Measurements from ENCODE around the gene CASP5. TPM values are rescaled to one million over a fixed set of nuclear protein-coding genes. Genes with fewer than 3 reads are reported as not detected.

CASP5 gene
- total RNA-seq, 1 experiment from 2014 or later: not detected

DNA sequence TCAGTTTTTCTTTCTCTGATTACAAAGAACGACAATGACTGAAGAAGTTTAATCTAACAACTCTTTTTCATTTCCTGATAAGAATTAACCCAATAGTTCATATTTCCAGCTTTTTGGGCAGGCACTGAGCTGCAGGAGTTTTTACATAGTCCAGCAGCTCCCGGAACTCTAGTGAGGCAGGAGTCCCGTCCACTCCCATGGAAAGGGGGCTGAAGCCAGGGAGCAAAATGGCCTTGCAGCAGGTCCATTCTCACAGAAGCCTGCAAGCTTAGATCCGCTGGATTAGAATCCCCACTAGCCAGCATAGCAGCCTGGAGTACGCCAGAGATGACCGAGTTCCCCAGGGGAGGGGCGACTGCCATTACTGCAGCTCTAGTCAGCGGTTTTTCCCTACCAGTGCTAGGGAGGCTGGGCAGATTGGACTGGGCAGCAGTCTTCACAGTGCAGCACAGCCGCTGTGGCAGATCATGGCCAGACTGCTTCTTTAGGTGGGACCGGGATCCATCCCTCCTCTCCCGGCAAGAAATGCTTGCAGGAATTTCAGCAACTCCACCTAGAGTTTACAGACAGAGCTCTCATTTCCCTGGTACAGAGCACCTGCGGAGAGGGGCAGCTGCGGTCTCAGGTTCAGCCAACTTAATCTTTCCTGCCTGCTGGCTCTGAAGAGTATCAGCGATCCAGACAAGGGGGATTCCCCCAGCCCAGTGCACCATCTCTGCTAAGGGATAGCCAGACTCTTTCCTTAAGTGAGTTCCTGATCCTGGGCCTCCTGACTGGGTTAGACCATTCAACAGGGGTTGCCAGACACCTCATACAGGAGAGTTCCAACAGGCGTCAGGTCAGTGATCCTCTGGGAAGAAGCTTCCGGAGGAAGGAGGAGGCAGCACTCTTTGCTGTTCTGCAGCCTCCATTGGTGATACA lies 53.9 kb downstream of the CASP5 start:
- CTCF ChIA-PET: interaction anchor here (0.6 to 0.7 kb wide), 2 partner anchors 21 to 805 kb away, joined by 3 read pairs; partner anchors contain the start of gene PDGFD
- H3K9me3 ChIP-seq (ENCODE audit: insufficient read depth, low read depth): peaks cover 18% of the 10 kb centered on the region; the same call in 1 of the 2 replicates
- no peaks in the 10 kb centered on the region for H4K20me1 ChIP-seq (ENCODE audit: insufficient read depth)
- peak overlapping the region; percentile 83 for H2AFZ ChIP-seq
- peaks cover 30% of the 10 kb centered on the region for H3K4me1 ChIP-seq (replicated peaks; ENCODE audit: insufficient read depth)
- H3K4me2 ChIP-seq: peak overlapping the region; percentile 84
- H3K4me3 ChIP-seq: peak overlapping the region; percentile 65
- peak overlapping the region; percentile 93 for H3K27ac ChIP-seq
- intact Hi-C loops (cut with micrococcal nuclease; ENCODE audit: unreplicated experiment): loop anchor here (1.0 to 10.0 kb wide), 4 partner anchors 78 to 1444 kb away; no protein-coding TSS in a partner anchor
- BruUV-seq (replicated peaks): TSS peak; percentile 73
- H3K36me3 ChIP-seq (ENCODE audit: low read depth): peaks cover 20% of the 10 kb centered on the region
- peaks cover 31% of the 10 kb centered on the region for H3K79me2 ChIP-seq (ENCODE audit: low read depth)
- POLR2A ChIA-PET (ENCODE audit: unreplicated experiment): interaction anchor here (0.7 kb wide), 1 partner anchor 8 kb away, joined by 9 read pairs; no protein-coding TSS in a partner anchor
- H3F3A ChIP-seq (ENCODE audit: insufficient read depth, low read depth): peaks cover 19% of the 10 kb centered on the region
- no peaks in the 10 kb centered on the region for H3K9me2 ChIP-seq (ENCODE audit: insufficient read depth)
- DNase-seq: no peak
- no peaks in the 10 kb centered on the region for H3K27me3 ChIP-seq (ENCODE audit: insufficient read depth, low read depth)
- no peak for TF ChIP-seq EZH2 (IDR thresholded peaks at IDR 0.05; ENCODE audit: low read depth)
- TF ChIP-seq, protein P1, sequence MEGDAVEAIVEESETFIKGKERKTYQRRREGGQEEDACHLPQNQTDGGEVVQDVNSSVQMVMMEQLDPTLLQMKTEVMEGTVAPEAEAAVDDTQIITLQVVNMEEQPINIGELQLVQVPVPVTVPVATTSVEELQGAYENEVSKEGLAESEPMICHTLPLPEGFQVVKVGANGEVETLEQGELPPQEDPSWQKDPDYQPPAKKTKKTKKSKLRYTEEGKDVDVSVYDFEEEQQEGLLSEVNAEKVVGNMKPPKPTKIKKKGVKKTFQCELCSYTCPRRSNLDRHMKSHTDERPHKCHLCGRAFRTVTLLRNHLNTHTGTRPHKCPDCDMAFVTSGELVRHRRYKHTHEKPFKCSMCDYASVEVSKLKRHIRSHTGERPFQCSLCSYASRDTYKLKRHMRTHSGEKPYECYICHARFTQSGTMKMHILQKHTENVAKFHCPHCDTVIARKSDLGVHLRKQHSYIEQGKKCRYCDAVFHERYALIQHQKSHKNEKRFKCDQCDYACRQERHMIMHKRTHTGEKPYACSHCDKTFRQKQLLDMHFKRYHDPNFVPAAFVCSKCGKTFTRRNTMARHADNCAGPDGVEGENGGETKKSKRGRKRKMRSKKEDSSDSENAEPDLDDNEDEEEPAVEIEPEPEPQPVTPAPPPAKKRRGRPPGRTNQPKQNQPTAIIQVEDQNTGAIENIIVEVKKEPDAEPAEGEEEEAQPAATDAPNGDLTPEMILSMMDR (conservative IDR thresholded peaks at IDR 0.05): no peak

DNA sequence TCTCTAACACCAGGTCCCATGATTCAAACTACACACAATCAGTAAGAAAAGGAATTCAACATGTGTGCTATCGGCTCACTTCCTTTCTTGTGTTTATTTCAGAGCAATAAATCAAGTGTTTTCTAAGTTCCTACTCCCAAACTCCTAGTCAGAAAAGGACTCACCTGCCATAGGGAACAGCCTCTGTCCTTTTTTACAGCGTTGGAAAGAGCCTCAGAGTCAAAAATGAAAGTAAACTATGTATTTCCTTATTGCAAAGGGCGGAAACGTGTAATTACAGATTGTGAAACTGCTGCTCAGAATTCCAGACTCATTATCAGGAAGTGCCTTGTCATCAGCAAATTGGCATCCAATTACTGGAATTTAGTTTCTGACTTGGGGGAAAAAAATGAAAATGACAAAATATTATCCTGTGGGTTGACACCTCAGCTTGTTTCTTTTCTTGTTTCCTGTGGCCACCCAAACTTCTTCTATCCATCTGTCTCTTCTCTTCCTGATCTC lies 54.6 kb downstream of the CASP5 start, which contains the start of gene CASP4:
Gene CASP4 (minus strand): TSS at position 220 of the 501 bp plus-strand sequence. CDS start 49 bp downstream, at position 171.
- DNase-seq: peak; percentile 20 to 96
- intact Hi-C loops (cut with micrococcal nuclease; ENCODE audit: unreplicated experiment): loop anchor here (1.0 to 10.0 kb wide), 4 partner anchors 79 to 1444 kb away; no protein-coding TSS in a partner anchor
- H3K9me3 ChIP-seq (ENCODE audit: insufficient read depth, low read depth): peaks cover 18% of the 10 kb centered on the region; the same call in 1 of the 2 replicates
- H3K27ac ChIP-seq: peak within 1 kb of the TSS; percentile 93
- peak within 1 kb of the TSS; percentile 84 for H3K4me2 ChIP-seq
- POLR2A ChIA-PET (ENCODE audit: unreplicated experiment): interaction anchor here (0.7 kb wide), 2 partner anchors 9 to 138 kb away, joined by 5 to 9 read pairs; no protein-coding TSS in a partner anchor
- peaks cover 36% of the 10 kb centered on the region for H3K79me2 ChIP-seq (ENCODE audit: low read depth)
- peak within 1 kb of the TSS; percentile 83 for H2AFZ ChIP-seq
- TF ChIP-seq, protein P1 (conservative IDR thresholded peaks at IDR 0.05): no peak
- no peak for TF ChIP-seq EZH2 (IDR thresholded peaks at IDR 0.05; ENCODE audit: low read depth)
- H4K20me1 ChIP-seq (ENCODE audit: insufficient read depth): no peaks in the 10 kb centered on the region
- BruUV-seq (replicated peaks): no TSS peak
- H3K4me1 ChIP-seq (replicated peaks; ENCODE audit: insufficient read depth): peaks cover 30% of the 10 kb centered on the region
- H3K9me2 ChIP-seq (ENCODE audit: insufficient read depth): no peaks in the 10 kb centered on the region
- peaks cover 27% of the 10 kb centered on the region for H3K36me3 ChIP-seq (ENCODE audit: low read depth)
- CTCF ChIA-PET: interaction anchor here (0.7 kb wide), 1 partner anchor 805 kb away, joined by 3 read pairs; the partner anchor contains the start of gene PDGFD
- peaks cover 19% of the 10 kb centered on the region for H3F3A ChIP-seq (ENCODE audit: insufficient read depth, low read depth)
- H3K27me3 ChIP-seq (ENCODE audit: insufficient read depth, low read depth): no peaks in the 10 kb centered on the region
- H3K4me3 ChIP-seq: peak within 1 kb of the TSS; percentile 65
